Epithelial cell of esophagus (primary cell): Measurements from ENCODE around the gene HCFC1.

Experiments
- DNase-seq: peaks from one replicate; pipeline ENCODE4 v3.0.0; 2010; ENCODE audit warnings: low read depth
- H3K4me3 ChIP-seq: 2 replicates; pipeline ENCODE4 v1.5.1; 2011; ENCODE audit warnings: mild to moderate bottlenecking, low read length, control low read depth
- CTCF ChIP-seq: IDR thresholded peaks from 2 replicates; pipeline ENCODE4 v1.5.1; 2011; ENCODE audit warnings: low read depth, mild to moderate bottlenecking, low read length, control low read depth, inconsistent platforms; ENCODE audit not compliant: insufficient read depth; ENCODE audit errors: missing control alignments

HCFC1 gene

GRCh38 chrX:154017766-154018517 is 46.3 kb upstream of the HCFC1 start:
- DNase-seq: no peak
- no peak for TF ChIP-seq CTCF
- peak overlapping the region; percentile 56 for H3K4me3 ChIP-seq

- H3K4me3 ChIP-seq: no peak overlapping the region
- no peak for TF ChIP-seq CTCF
Observed at GRCh38 chrX:154016366-154017076, 44.9 kb upstream of the HCFC1 start.

GRCh38 chrX:154015581-154016264 is 44.1 kb upstream of the HCFC1 start:
- TF ChIP-seq CTCF: no peak
- H3K4me3 ChIP-seq: no peak overlapping the region
- DNase-seq: no peak

More at GRCh38 chrX:154016366-154017076, 44.9 kb upstream of the HCFC1 start:
- no peak for DNase-seq

GRCh38 chrX:154014429-154015380 is 43.1 kb upstream of the HCFC1 start:
- no peak for DNase-seq
- TF ChIP-seq CTCF: no peak

GRCh38 chrX:154013614-154014360 is 42.2 kb upstream of the HCFC1 start:
- no peak for DNase-seq
- no peak overlapping the region for H3K4me3 ChIP-seq
- peak; percentile 77 for TF ChIP-seq CTCF

More at GRCh38 chrX:154014429-154015380, 43.1 kb upstream of the HCFC1 start:
- H3K4me3 ChIP-seq: no peak overlapping the region
